CD14-positive monocyte (primary cell): Measurements from ENCODE around the gene CHTF8. TPM values are rescaled to one million over a fixed set of nuclear protein-coding genes. Genes with fewer than 3 reads are reported as not detected.
A peak's percentile ranks its signal among the peaks of the same experiment; 100 is the strongest.

Experiments
- DNase-seq, 3 donors: peaks; one replicate each; pipeline ENCODE4 v3.0.0-alpha.2; 2011 to 2022
- H2AFZ ChIP-seq: 2 replicates; pipeline ENCODE4 v1.6.0; 2012; ENCODE audit warnings: mild to moderate bottlenecking, low read depth, low read length, inconsistent platforms; ENCODE audit not compliant: insufficient read depth, poor library complexity, severe bottlenecking
- H3K27ac ChIP-seq, 2 donors: 1 replicate in 1 of 2; 2 replicates in 1 of 2; pipeline ENCODE4 v1.5.1; 2012 to 2013; ENCODE audit warnings: low read length in 2 of 2, control low read depth in 1 of 2, inconsistent platforms in 1 of 2, low read depth in 1 of 2, mild to moderate bottlenecking in 1 of 2
- H3K27me3 ChIP-seq, 2 donors: one replicate each; pipeline versions ENCODE4 v1.6.0 to v1.6.1; 2011 to 2013; ENCODE audit warnings: low read length in 2 of 2; ENCODE audit not compliant: control insufficient read depth in 2 of 2, insufficient read depth in 2 of 2
- H3K36me3 ChIP-seq, 2 donors: replicated peaks in 1 of 2; 1 replicate in 1 of 2; 2 replicates in 1 of 2; pipeline versions ENCODE4 v1.5.1 to v1.6.1; 2012 to 2013; ENCODE audit warnings: low read length in 2 of 2, control low read depth in 1 of 2, inconsistent platforms in 1 of 2, mild to moderate bottlenecking in 1 of 2; ENCODE audit not compliant: insufficient read depth in 2 of 2, control insufficient read depth in 1 of 2
- H3K4me1 ChIP-seq, 2 donors: 1 replicate in 1 of 2; 2 replicates in 1 of 2; pipeline versions ENCODE4 v1.5.1 to v1.6.1; 2012 to 2013; ENCODE audit warnings: low read length in 2 of 2, control low read depth in 1 of 2, inconsistent platforms in 1 of 2, mild to moderate bottlenecking in 1 of 2, moderate library complexity in 1 of 2; ENCODE audit not compliant: insufficient read depth in 2 of 2, control insufficient read depth in 1 of 2
- H3K4me2 ChIP-seq: replicated peaks from 2 replicates; pipeline ENCODE3; 2012; ENCODE audit warnings: low read length, moderate library complexity, mild to moderate bottlenecking; ENCODE audit not compliant: poor library complexity, severe bottlenecking; ENCODE audit errors: extremely low read depth
- H3K4me3 ChIP-seq, 3 experiments: fragments of 200-600 bp in 1 of 3; sonication (generic) in 1 of 3; replicated peaks in 1 of 3; 1 replicate in 2 of 3; 2 replicates in 1 of 3; pipeline ENCODE4 v1.5.1; 2011 to 2013; ENCODE audit warnings: low read length in 3 of 3, mild to moderate bottlenecking in 3 of 3, control low read depth in 2 of 3, low read depth in 2 of 3, inconsistent platforms in 1 of 3, moderate library complexity in 1 of 3
- H3K79me2 ChIP-seq: 2 replicates; pipeline ENCODE4 v1.6.0; 2012; ENCODE audit warnings: mild to moderate bottlenecking, control low read depth, inconsistent platforms, low read length, moderate library complexity; ENCODE audit not compliant: insufficient read depth
- H3K9ac ChIP-seq: 2 replicates; pipeline ENCODE4 v1.6.0; 2017; ENCODE audit warnings: low read length, mild to moderate bottlenecking; ENCODE audit not compliant: insufficient read depth, poor library complexity, severe bottlenecking
- H3K9me3 ChIP-seq, 2 donors: replicated peaks in 1 of 2; 1 replicate in 1 of 2; 2 replicates in 1 of 2; pipeline versions ENCODE4 v1.5.1 to v1.6.1; 2012 to 2013; ENCODE audit warnings: low read length in 2 of 2, control low read depth in 1 of 2; ENCODE audit not compliant: control insufficient read depth in 1 of 2, insufficient read depth in 1 of 2
- H4K20me1 ChIP-seq: 2 replicates; pipeline ENCODE4 v1.6.0; 2012; ENCODE audit warnings: mild to moderate bottlenecking, low read length, control low read depth, moderate library complexity; ENCODE audit not compliant: insufficient read depth
- H3K27ac Mint-ChIP-seq, 7 donors: one replicate each; pipeline ENCODE4 v1.8.0; 2020; ENCODE audit warnings: mild to moderate bottlenecking in 7 of 7, mixed read lengths in 7 of 7, moderate library complexity in 6 of 7, inconsistent platforms in 2 of 7
- H3K27me3 Mint-ChIP-seq, 3 donors: one replicate each; pipeline ENCODE4 v1.8.0; 2021 to 2022; ENCODE audit warnings: low read depth in 3 of 3, mild to moderate bottlenecking in 3 of 3, mixed read lengths in 3 of 3, moderate library complexity in 3 of 3, inconsistent platforms in 1 of 3
- H3K36me3 Mint-ChIP-seq, 2 donors: one replicate each; pipeline ENCODE4 v1.8.0; 2020; ENCODE audit warnings: mixed read lengths in 2 of 2, inconsistent platforms in 1 of 2, mild to moderate bottlenecking in 1 of 2
- H3K4me1 Mint-ChIP-seq: one replicate; pipeline ENCODE4 v1.8.0; 2020; ENCODE audit warnings: mild to moderate bottlenecking, mixed read lengths
- H3K4me3 Mint-ChIP-seq, 2 donors: one replicate each; pipeline ENCODE4 v1.8.0; 2020; ENCODE audit warnings: mild to moderate bottlenecking in 2 of 2, mixed read lengths in 2 of 2, moderate library complexity in 1 of 2
- H3K9me3 Mint-ChIP-seq, 7 donors: one replicate each; pipeline ENCODE4 v1.8.0; 2020 to 2022; ENCODE audit warnings: mixed read lengths in 7 of 7, mild to moderate bottlenecking in 6 of 7, moderate library complexity in 6 of 7, inconsistent platforms in 2 of 7
- CTCF ChIP-seq: fragments of 200-600 bp; IDR thresholded peaks from one replicate; pipeline ENCODE4 v1.8.0; 2022; ENCODE audit warnings: antibody characterized with exemption, mild to moderate bottlenecking
- WGBS: methylation state at CpG from one replicate; pipeline ENCODE4 v1.1.5; 2013; ENCODE audit warnings: missing lambda C conversion rate; ENCODE audit not compliant: insufficient coverage; 5-methylcytosine and 5-hydroxymethylcytosine counted together
- intact Hi-C, 2 donors: fragments of 100-400 bp; cut with micrococcal nuclease; formaldehyde crosslinking; loops; one replicate each; pipeline versions ENCODE4 v1.15.0 to v1.15.1; 2023
- polyA plus RNA-seq, 3 donors: library from polyadenylated mRNA; depleted of rRNA in 1 of 3; unstranded in 2 of 3; stranded (reverse) in 1 of 3; fragments of 300-500 nt in 2 of 3; fragments of >200 nt in 1 of 3; fragmentation: Illumina TruSeq in 2 of 3; gene quantifications; 1 replicate in 2 of 3; 2 replicates in 1 of 3; pipeline ENCODE4 v1.2.3, GENCODE V29; 2012 to 2021

CHTF8 gene
- polyA plus RNA-seq, 3 donors = 45.9 to 172 (median 158) TPM

GRCh38 chr16:69111216-69111875 is 21.0 kb downstream of the CHTF8 start:
- no peak overlapping the region for H3K9ac ChIP-seq
- peaks cover 20 to 44% of the 10 kb centered on the region in 2 donors for H3K36me3 ChIP-seq
- H4K20me1 ChIP-seq = peaks cover 88% of the 10 kb centered on the region
- intact Hi-C loops = no loop called here
- H2AFZ ChIP-seq = no peak overlapping the region
- H3K27ac ChIP-seq = no peak overlapping the region
- no peaks in the 10 kb centered on the region for H3K79me2 ChIP-seq
- DNase-seq = no peak
- Mint-ChIP-seq H3K36me3 (peaks cover 45 to 47% of the 10 kb centered on the region in 2 donors), H3K9me3 (peaks cover 0 to 3% (median 0%) of the 10 kb centered on the region in 7 donors), H3K27me3 (peaks cover 31 to 32% (median 32%) of the 10 kb centered on the region in 3 donors), H3K4me3 (no peak overlapping the region), H3K4me1 (peaks cover 19% of the 10 kb centered on the region), H3K27ac (peak overlapping the region in 1 of 7 donors; percentile 36)
- no peak overlapping the region for H3K4me2 ChIP-seq
- WGBS = 71% methylated on average over 5 of the region's 6 CpGs
- no peak for TF ChIP-seq CTCF
- peaks cover 12 to 28% of the 10 kb centered on the region in 2 donors for H3K27me3 ChIP-seq
- no peaks in the 10 kb centered on the region for H3K9me3 ChIP-seq
- no peak overlapping the region for H3K4me3 ChIP-seq
- peaks cover 9 to 17% of the 10 kb centered on the region in 2 donors for H3K4me1 ChIP-seq

- H4K20me1 ChIP-seq = peaks cover 82% of the 10 kb centered on the region
- H3K27me3 ChIP-seq = peaks cover 17 to 33% of the 10 kb centered on the region in 2 donors
- H3K9me3 Mint-ChIP-seq = peaks cover 0 to 3% (median 0%) of the 10 kb centered on the region in 7 donors
- no peak overlapping the region for H3K9ac ChIP-seq
- intact Hi-C loops = no loop called here
- peak overlapping the region in 1 of 7 donors; percentile 39 for H3K27ac Mint-ChIP-seq
- H2AFZ ChIP-seq = no peak overlapping the region
- H3K79me2 ChIP-seq = no peaks in the 10 kb centered on the region
- DNase-seq = no peak
- no peak overlapping the region for H3K4me3 ChIP-seq
- peaks cover 14 to 24% of the 10 kb centered on the region in 2 donors for H3K4me1 ChIP-seq
- H3K36me3 Mint-ChIP-seq = peaks cover 35 to 44% of the 10 kb centered on the region in 2 donors
- H3K27me3 Mint-ChIP-seq = peaks cover 35 to 39% (median 36%) of the 10 kb centered on the region in 3 donors
- no peak overlapping the region for H3K4me2 ChIP-seq
- peaks cover 23% of the 10 kb centered on the region for H3K4me1 Mint-ChIP-seq
- no peak overlapping the region for H3K4me3 Mint-ChIP-seq
- peaks cover 20 to 35% of the 10 kb centered on the region in 2 donors for H3K36me3 ChIP-seq
- H3K27ac ChIP-seq = no peak overlapping the region
- WGBS = 100% methylated on average over 6 of the region's 7 CpGs
- TF ChIP-seq CTCF = no peak
- peaks cover 0 to 4% of the 10 kb centered on the region in 2 donors for H3K9me3 ChIP-seq
Observed at GRCh38 chr16:69110406-69110805, 22.0 kb downstream of the CHTF8 start.
